Activated naive CD4-positive, alpha-beta T cell treated with anti-CD3 and anti-CD28 coated beads for 36 hours (primary cell): Measurements from ENCODE around the gene NMD3. TPM values are rescaled to one million over a fixed set of nuclear protein-coding genes. Genes with fewer than 3 reads are reported as not detected.

Source experiments
- CTCF ChIA-PET: fragments of 350-600 bp; sonication (Branson Sonifier 250); formaldehyde crosslinking; loops from one replicate; lab custom pipeline; 2021; ENCODE audit warnings: antibody characterized with exemption; lab: Charles Lee
- DNase-seq: peaks from one replicate; pipeline ENCODE4 v3.0.0-alpha.2; 2020
- H3K27ac Mint-ChIP-seq: one replicate; pipeline ENCODE4 v1.8.0; 2021; ENCODE audit warnings: mild to moderate bottlenecking, mixed read lengths
- H3K27me3 Mint-ChIP-seq: one replicate; pipeline ENCODE4 v1.8.0; 2021; ENCODE audit warnings: low read depth, mixed read lengths
- H3K36me3 Mint-ChIP-seq: one replicate; pipeline ENCODE4 v1.8.0; 2021; ENCODE audit warnings: low read depth, mixed read lengths
- H3K4me1 Mint-ChIP-seq: one replicate; pipeline ENCODE4 v1.8.0; 2021; ENCODE audit warnings: low read depth, mixed read lengths
- H3K4me3 Mint-ChIP-seq: one replicate; pipeline ENCODE4 v1.8.0; 2021; ENCODE audit warnings: mild to moderate bottlenecking, moderate library complexity, mixed read lengths
- H3K9me3 Mint-ChIP-seq: one replicate; pipeline ENCODE4 v1.8.0; 2021; ENCODE audit warnings: mixed read lengths
- intact Hi-C: fragments of 100-400 bp; cut with micrococcal nuclease; formaldehyde crosslinking; loops from one replicate; pipeline ENCODE4 v1.15.1; 2023
- total RNA-seq, 2 experiments: library from RNA; stranded (reverse); gene quantifications; one replicate each; pipeline ENCODE4 v1.2.3, GENCODE V29; 2021

The NMD3 gene
- total RNA-seq, 2 experiments from 2014 or later = 58.1 to 59.4 TPM

DNA sequence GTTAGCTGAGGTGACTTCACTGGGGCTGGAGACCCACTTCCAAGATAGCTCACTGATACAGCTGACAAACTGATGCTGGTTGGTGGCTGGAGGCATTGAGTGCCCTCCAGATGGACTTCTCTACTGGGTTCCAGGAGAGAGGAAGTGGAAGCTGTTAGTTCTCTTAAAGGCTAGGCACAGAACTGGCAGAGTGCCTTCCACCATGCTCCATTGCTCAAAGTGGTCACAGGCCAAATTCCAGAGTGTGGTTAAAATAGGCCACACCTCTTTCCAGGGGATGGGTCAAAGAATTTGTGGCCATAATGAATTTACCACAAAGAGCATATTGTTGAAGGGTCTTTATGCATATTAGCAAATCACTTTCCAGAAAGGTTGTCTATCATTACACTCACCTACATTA is 74.2 kb downstream of the NMD3 start:
- Mint-ChIP-seq H3K27me3 (no peaks in the 10 kb centered on the region), H3K36me3 (peaks cover 19% of the 10 kb centered on the region), H3K9me3 (peaks cover 25% of the 10 kb centered on the region), H3K4me3 (no peak overlapping the region), H3K4me1 (no peaks in the 10 kb centered on the region), H3K27ac (no peak overlapping the region)
- CTCF ChIA-PET = no interaction called here
- DNase-seq = no peak
- intact Hi-C loops = no loop called here

DNA sequence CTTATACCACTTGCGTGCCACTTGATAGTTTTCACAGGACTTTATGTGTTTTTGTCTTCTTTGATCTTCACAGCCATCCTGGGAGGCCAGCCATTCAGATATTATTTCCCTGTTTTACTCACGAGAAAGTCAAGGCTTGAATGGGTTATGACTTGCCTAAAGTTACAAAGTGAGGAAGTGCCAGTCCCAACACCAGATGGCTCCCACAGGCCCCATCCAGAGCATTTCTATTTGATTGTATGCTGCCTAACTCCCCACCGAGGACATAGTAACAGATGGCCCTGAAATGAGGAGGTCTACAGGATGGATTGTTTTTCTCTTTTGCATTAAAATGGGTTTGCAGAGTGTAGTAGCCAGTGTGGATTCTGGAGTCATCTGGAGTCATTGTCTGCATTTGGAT is 75.7 kb downstream of the NMD3 start:
- no peak overlapping the region for H3K27ac Mint-ChIP-seq
- H3K4me3 Mint-ChIP-seq = no peak overlapping the region
- peaks cover 19% of the 10 kb centered on the region for H3K36me3 Mint-ChIP-seq
- H3K4me1 Mint-ChIP-seq = no peaks in the 10 kb centered on the region
- intact Hi-C loops = no loop called here
- no peaks in the 10 kb centered on the region for H3K27me3 Mint-ChIP-seq
- CTCF ChIA-PET = no interaction called here
- H3K9me3 Mint-ChIP-seq = peaks cover 25% of the 10 kb centered on the region
- no peak for DNase-seq

Other genes with a start within 250 kb of the NMD3 start
- 1 to 10 TPM in 1 of 2 experiments, under 1 TPM in 1; 0.76 to 1.1 TPM for gene B3GALNT1, start 116.0 kb upstream of the NMD3 start, total RNA-seq
- gene SPTSSB, start 150.2 kb downstream of the NMD3 start, total RNA-seq = not detected